Panc1 (cell line): ENCODE measurements around the gene ADCY2.

Experiments used
- CTCF ChIP-seq: fragments of 450-650 bp; IDR thresholded peaks from 2 replicates; pipeline ENCODE4 v1.5.1; 2017; ENCODE audit warnings: mild to moderate bottlenecking
- POLR2AphosphoS5 ChIP-seq: IDR thresholded peaks from 2 replicates; pipeline ENCODE4 v1.6.1; 2012; ENCODE audit warnings: mild to moderate bottlenecking, low read depth, low read length, moderate library complexity

GRCh38 chr5:7714697-7715096 lies 318.8 kb downstream of the ADCY2 start:
- no peak for TF ChIP-seq CTCF
- TF ChIP-seq POLR2AphosphoS5: no peak
